Neutrophil (primary cell): ENCODE results near the gene FARP2.

Experiments used
- H3K27ac ChIP-seq: fragments of 200-600 bp; sonication (generic); 2 replicates; pipeline ENCODE4 v1.5.1; 2016; ENCODE audit warnings: mild to moderate bottlenecking, moderate library complexity
- H3K27me3 ChIP-seq: fragments of 200-600 bp; sonication (generic); 2 replicates; pipeline ENCODE4 v1.6.0; 2016; ENCODE audit warnings: mild to moderate bottlenecking
- H3K36me3 ChIP-seq: fragments of 200-600 bp; sonication (generic); 2 replicates; pipeline ENCODE4 v1.5.1; 2017
- H3K4me1 ChIP-seq, 2 experiments: fragments of 200-600 bp in 1 of 2; sonication (generic) in 1 of 2; 1 replicate in 1 of 2; 2 replicates in 1 of 2; pipeline versions ENCODE4 v1.5.1 to v1.6.1; 2013 to 2016; ENCODE audit warnings: low read depth in 1 of 2, low read length in 1 of 2, mild to moderate bottlenecking in 1 of 2, moderate library complexity in 1 of 2; ENCODE audit not compliant: control insufficient read depth in 1 of 2, insufficient read depth in 1 of 2
- H3K4me3 ChIP-seq, 2 experiments: fragments of 200-600 bp in 1 of 2; sonication (generic) in 1 of 2; 1 replicate in 1 of 2; 2 replicates in 1 of 2; pipeline ENCODE4 v1.5.1; 2013 to 2016; ENCODE audit warnings: low read depth in 1 of 2, low read length in 1 of 2, mild to moderate bottlenecking in 1 of 2, moderate library complexity in 1 of 2
- H3K9me3 ChIP-seq: fragments of 200-600 bp; sonication (generic); 2 replicates; pipeline ENCODE4 v1.5.1; 2016
- TF ChIP-seq, protein P1 (sequence below): fragments of 200-600 bp; sonication (generic); IDR thresholded peaks from 2 replicates; pipeline ENCODE4 v1.5.1; 2016; ENCODE audit warnings: antibody characterized with exemption

Gene FARP2

DNA sequence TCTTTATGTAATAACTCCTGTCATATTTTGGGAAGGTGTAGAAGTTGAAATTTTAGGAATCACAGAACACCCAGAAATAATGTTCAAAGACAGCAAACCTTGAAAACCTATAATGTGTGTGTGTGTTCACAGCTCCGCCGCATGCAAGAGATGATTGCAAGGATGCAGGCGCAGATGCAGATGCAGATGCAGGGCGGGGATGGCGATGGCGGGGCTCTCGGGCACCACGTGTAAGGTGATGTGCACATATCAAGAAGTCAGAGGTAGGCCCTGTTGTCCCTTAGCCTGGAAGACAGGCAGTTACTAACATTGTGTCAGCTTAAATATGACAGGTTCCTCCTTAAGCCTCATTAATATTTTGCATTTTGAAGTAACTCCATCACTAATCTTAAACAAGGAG, 6.1 kb upstream of the FARP2 start:
- peaks cover 95% of the 10 kb centered on the region for H3K36me3 ChIP-seq
- no peak overlapping the region for H3K27ac ChIP-seq
- no peak overlapping the region for H3K4me3 ChIP-seq
- TF ChIP-seq, protein P1, sequence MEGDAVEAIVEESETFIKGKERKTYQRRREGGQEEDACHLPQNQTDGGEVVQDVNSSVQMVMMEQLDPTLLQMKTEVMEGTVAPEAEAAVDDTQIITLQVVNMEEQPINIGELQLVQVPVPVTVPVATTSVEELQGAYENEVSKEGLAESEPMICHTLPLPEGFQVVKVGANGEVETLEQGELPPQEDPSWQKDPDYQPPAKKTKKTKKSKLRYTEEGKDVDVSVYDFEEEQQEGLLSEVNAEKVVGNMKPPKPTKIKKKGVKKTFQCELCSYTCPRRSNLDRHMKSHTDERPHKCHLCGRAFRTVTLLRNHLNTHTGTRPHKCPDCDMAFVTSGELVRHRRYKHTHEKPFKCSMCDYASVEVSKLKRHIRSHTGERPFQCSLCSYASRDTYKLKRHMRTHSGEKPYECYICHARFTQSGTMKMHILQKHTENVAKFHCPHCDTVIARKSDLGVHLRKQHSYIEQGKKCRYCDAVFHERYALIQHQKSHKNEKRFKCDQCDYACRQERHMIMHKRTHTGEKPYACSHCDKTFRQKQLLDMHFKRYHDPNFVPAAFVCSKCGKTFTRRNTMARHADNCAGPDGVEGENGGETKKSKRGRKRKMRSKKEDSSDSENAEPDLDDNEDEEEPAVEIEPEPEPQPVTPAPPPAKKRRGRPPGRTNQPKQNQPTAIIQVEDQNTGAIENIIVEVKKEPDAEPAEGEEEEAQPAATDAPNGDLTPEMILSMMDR, result no peak
- peaks cover 8 to 9% of the 10 kb centered on the region in 2 experiments for H3K4me1 ChIP-seq
- H3K27me3 ChIP-seq, result no peaks in the 10 kb centered on the region
- no peaks in the 10 kb centered on the region for H3K9me3 ChIP-seq

DNA sequence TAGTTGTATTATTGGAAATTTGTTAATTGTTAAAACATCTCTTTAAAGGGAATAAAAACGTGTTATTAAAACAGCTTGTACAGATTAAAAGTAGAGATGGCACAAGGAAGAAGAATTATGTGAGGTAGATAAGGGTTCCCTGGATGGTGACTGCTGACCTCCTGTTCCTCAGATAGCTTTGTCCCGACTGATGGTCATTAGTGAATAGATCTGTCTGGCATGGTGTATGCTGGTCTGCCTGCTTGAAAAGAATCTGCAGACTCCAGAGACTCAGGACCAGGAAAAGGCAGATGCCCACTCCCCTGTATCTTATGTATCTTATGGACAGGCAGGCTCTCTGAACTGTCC, 5.6 kb upstream of the FARP2 start:
- Histone ChIP-seq H3K4me3 (no peak overlapping the region), H3K9me3 (no peaks in the 10 kb centered on the region), H3K27ac (no peak overlapping the region), H3K27me3 (no peaks in the 10 kb centered on the region), H3K36me3 (peaks cover 89% of the 10 kb centered on the region), H3K4me1 (peaks cover 12 to 13% of the 10 kb centered on the region in 2 experiments)
- TF ChIP-seq, protein P1, result no peak

DNA sequence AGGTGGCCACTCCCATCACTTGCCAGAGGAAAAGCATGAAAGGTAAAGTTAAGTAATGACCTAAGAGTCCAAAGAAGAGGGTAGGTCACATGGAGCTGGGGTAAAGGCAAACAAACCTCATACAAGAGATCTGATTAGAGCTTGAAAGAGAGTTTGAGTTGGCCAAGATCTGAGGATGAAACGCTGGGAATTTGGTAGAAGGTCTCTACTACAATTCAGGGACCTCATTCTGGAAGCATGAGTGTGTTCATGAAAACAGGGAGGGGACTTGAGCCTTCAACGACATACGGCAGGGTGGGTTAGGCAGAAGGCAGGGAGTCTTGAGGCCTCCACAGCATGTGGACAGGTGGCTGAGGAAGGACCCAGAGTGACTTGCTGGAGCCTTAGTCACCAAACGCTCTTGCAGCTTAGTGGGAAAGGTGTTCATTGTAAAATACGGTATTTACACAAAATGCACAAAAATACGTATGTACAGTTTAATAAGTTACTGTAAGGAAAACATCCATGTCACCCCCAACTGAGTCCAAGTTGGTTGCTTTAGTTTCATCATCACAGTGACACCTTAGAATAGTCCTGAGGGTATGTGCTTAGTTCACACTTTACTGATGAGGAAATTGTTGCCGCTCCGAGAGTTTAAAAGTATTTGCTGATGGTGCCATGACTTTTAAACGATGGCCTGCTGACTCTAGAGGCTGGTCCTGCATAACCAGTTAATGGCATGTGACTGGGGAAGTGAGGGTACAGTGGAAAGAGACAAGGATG, 5.0 kb upstream of the FARP2 start:
- Histone ChIP-seq H3K4me3 (no peak overlapping the region), H3K27me3 (no peaks in the 10 kb centered on the region), H3K36me3 (peaks cover 84% of the 10 kb centered on the region), H3K4me1 (peaks cover 8% of the 10 kb centered on the region in 2 experiments), H3K9me3 (no peaks in the 10 kb centered on the region), H3K27ac (no peak overlapping the region)
- TF ChIP-seq, protein P1, result no peak

DNA sequence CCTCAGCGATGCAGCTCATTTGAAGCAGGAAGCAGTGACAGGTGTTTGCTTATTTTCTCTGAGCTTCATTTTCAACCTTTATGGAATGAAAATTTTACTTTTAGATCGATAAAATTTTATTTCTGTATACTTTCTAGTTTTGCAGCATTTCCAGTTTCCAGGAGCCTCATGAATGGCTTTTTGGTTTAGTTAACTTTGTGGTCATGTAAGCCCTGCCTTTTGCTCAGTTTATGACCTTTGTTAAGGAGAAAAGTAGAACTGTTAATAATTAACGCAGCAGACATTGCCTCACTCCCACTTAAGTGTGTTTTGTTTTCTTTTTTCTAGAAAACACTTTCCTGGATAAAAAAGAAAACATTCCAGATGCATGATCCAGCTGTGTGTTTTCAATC, 4.4 kb upstream of the FARP2 start:
- Histone ChIP-seq H3K27me3 (peaks cover 2% of the 10 kb centered on the region), H3K36me3 (peaks cover 78% of the 10 kb centered on the region), H3K9me3 (no peaks in the 10 kb centered on the region), H3K27ac (no peak overlapping the region), H3K4me3 (no peak overlapping the region), H3K4me1 (peaks cover 6 to 9% of the 10 kb centered on the region in 2 experiments)
- TF ChIP-seq, protein P1, result no peak

DNA sequence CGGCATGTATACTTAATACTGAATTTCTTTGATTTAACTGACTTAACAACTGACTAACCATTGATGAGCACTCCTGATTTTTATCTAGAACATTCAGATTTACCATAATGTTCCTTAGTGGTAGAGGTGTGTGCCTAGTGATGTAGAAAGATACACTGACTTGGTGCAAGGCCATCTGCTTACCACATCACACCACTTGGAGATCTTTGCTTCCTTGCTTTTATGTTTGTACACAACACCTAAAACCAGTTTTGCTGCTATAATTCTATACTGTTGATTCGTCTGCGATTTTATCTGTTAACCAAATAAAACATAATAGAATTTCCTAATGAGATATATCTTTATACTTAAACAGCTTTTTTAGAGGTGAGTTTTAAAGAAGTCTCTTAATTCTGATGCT, 3.9 kb upstream of the FARP2 start:
- Histone ChIP-seq H3K4me1 (peaks cover 12 to 15% of the 10 kb centered on the region in 2 experiments), H3K9me3 (no peaks in the 10 kb centered on the region), H3K4me3 (no peak overlapping the region), H3K36me3 (peaks cover 72% of the 10 kb centered on the region), H3K27ac (no peak overlapping the region), H3K27me3 (peaks cover 8% of the 10 kb centered on the region)
- TF ChIP-seq, protein P1, result no peak
